Left lung (tissue), 10 donors: ENCODE results near the gene SH3PXD2A. TPM values are rescaled to one million over a fixed set of nuclear protein-coding genes. Genes with fewer than 3 reads are reported as not detected.

Experiments used
- ATAC-seq: fragments of 200-7000 bp; cut with Tn5 transposase; one replicate; pipeline ENCODE4 v1.9.1; 2020; ENCODE audit warnings: moderate library complexity
- DNase-seq, 4 donors: peaks; one replicate each; pipeline ENCODE4 v3.0.0-alpha.2; 2013 to 2020
- H3K27ac ChIP-seq, 2 donors: fragments of 200-600 bp; sonication (generic) in 1 of 2; one replicate each; pipeline versions ENCODE4 v1.5.0 to v1.8.0; 2020 to 2021
- H3K27me3 ChIP-seq, 2 donors: fragments of 200-600 bp; sonication (generic) in 1 of 2; one replicate each; pipeline versions ENCODE4 v1.5.0 to v1.8.0; 2020 to 2021
- H3K36me3 ChIP-seq, 2 donors: fragments of 200-600 bp; sonication (generic) in 1 of 2; one replicate each; pipeline versions ENCODE4 v1.5.0 to v1.8.0; 2020 to 2021
- H3K4me1 ChIP-seq, 2 donors: fragments of 200-600 bp; one replicate each; pipeline ENCODE4 v1.8.0; 2021
- H3K4me3 ChIP-seq, 2 donors: fragments of 200-600 bp; sonication (generic) in 1 of 2; one replicate each; pipeline versions ENCODE4 v1.5.0 to v1.8.0; 2020 to 2021; ENCODE audit warnings: mild to moderate bottlenecking in 1 of 2
- H3K9me3 ChIP-seq, 2 donors: fragments of 200-600 bp; sonication (generic) in 1 of 2; one replicate each; pipeline versions ENCODE4 v1.5.0 to v1.8.0; 2020 to 2021
- CTCF ChIP-seq, 2 donors: fragments of 200-600 bp; sonication (generic) in 1 of 2; IDR thresholded peaks; one replicate each; pipeline versions ENCODE4 v1.5.0 to v1.8.0; 2021; ENCODE audit warnings: antibody characterized with exemption in 2 of 2
- intact Hi-C, 2 donors: fragments of 100-400 bp; cut with DNase I; formaldehyde crosslinking; loops; one replicate each; pipeline versions ENCODE4 v1.11.2 to v1.14.2; 2022
- polyA plus RNA-seq, 6 donors: library from polyadenylated mRNA; unstranded; fragments of 120-200 nt; gene quantifications; one replicate each; pipeline ENCODE4 v1.2.1, GENCODE V29; 2013; ENCODE audit not compliant: insufficient read length in 6 of 6
- total RNA-seq, 2 donors: library from RNA; stranded (reverse); fragmentation: NEBNext Ultra II Directional; extraction: Animal tissue kit (Norgen Biotek cat#: 25700); gene quantifications; one replicate each; pipeline ENCODE4 v1.2.1, GENCODE V29; 2021
- donor health status: DM: no; HTN: yes; CAD: no.
- donor health status: DM: no; HTN: no; CAD: no.

The SH3PXD2A gene
- total and polyA plus RNA-seq, 8 donors: 44.8 to 117 (median 91.7) TPM

- peak in 1 of 4 donors; percentile 46 for DNase-seq
- peak; percentile 21 for ATAC-seq
- Histone ChIP-seq H3K9me3 (no peaks in the 10 kb centered on the region), H3K4me1 (peaks cover 6 to 20% of the 10 kb centered on the region in 2 donors), H3K27me3 (no peaks in the 10 kb centered on the region), H3K4me3 (no peak overlapping the region), H3K27ac (no peak overlapping the region), H3K36me3 (no peaks in the 10 kb centered on the region)
- TF ChIP-seq CTCF (IDR thresholded peaks at IDR 0.05): no peak
- intact Hi-C loops: no loop called here
Measured at GRCh38 chr10:103789161-103789560, 66.2 kb downstream of the SH3PXD2A start.

DNA sequence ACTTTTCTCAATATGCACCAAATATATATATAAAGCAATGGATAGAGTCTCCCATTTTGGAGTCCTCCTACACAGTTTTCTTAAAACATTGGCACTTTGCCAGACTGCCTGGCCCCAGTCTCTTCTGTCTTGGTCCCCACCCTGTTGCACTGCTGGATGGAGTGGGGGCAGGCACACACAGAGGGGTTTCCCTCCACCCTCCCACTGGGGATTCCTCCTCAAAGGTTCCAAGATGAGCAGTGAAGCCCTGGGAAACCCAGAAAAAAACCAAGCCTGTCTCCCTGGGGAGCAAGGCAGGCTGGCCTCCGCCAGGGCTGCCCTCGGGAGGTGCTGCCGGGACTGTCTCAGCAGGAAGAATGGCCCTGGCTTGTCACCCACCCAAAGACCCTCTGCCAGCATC, 68.0 kb downstream of the SH3PXD2A start:
- DNase-seq: peak in 1 of 4 donors; percentile 28
- Histone ChIP-seq H3K36me3 (no peaks in the 10 kb centered on the region), H3K27ac (no peak overlapping the region), H3K9me3 (no peaks in the 10 kb centered on the region), H3K27me3 (no peaks in the 10 kb centered on the region), H3K4me3 (no peak overlapping the region), H3K4me1 (peaks cover 6 to 22% of the 10 kb centered on the region in 2 donors)
- no peak for TF ChIP-seq CTCF (IDR thresholded peaks at IDR 0.05)
- ATAC-seq: no peak
- intact Hi-C loops: no loop called here

DNA sequence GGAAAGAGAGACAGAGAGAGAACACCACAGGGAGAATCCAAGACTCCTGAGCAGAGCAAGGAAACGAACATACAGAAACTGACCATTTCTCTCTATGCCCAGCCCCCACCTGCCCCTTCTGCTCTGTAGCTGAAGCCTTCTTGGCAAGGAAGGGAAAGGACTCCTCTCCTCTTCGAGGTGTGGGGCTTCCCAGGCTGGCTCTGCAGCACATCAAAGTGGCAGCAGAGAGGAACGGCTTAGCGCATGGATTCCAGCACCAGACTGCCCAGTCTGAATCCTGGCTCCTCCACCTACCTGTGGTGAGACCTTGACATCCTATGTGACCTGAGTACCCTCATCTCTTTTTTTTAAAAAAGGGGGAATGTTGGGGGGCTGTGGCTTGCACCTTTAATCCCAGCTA, 69.4 kb downstream of the SH3PXD2A start:
- TF ChIP-seq CTCF (IDR thresholded peaks at IDR 0.05): no peak

GRCh38 chr10:103784723-103785418, 70.5 kb downstream of the SH3PXD2A start:
- intact Hi-C loops: no loop called here
- Histone ChIP-seq H3K9me3 (no peaks in the 10 kb centered on the region), H3K27ac (no peak overlapping the region), H3K36me3 (no peaks in the 10 kb centered on the region), H3K4me1 (peaks cover 10 to 19% of the 10 kb centered on the region in 2 donors), H3K4me3 (no peak overlapping the region), H3K27me3 (no peaks in the 10 kb centered on the region)
- peak in 2 of 4 donors; percentile 67 to 82 for DNase-seq
- ATAC-seq: peak; percentile 72
- no peak for TF ChIP-seq CTCF (IDR thresholded peaks at IDR 0.05)

More for the DNA sequence above, 69.4 kb downstream of the SH3PXD2A start:
- H3K36me3 ChIP-seq: no peaks in the 10 kb centered on the region
- H3K4me1 ChIP-seq: peaks cover 6 to 22% of the 10 kb centered on the region in 2 donors
- peak in 1 of 4 donors; percentile 12 for DNase-seq
- H3K4me3 ChIP-seq: no peak overlapping the region
- no peak overlapping the region for H3K27ac ChIP-seq
- H3K27me3 ChIP-seq: no peaks in the 10 kb centered on the region
- no peaks in the 10 kb centered on the region for H3K9me3 ChIP-seq
- intact Hi-C loops: no loop called here
- ATAC-seq: no peak

DNA sequence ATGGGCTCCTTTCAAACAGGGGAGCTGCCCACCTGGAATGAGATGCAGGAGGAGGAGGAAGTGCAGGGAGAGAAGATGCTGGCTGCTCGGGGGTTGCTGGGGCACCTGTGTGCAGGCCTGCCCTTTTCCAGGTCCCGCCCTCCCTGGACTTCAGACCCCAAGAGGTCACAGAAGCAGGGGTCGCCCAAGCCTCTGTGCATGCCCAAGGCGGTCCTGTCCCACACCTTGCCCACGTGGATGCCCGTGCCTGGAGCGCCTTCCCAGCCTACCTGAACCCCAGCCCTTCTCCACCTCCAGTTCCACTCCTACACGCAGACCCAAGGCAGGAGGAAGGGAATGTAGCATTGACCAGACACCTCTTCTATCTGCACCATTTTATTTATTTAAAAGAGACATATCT, 71.3 kb downstream of the SH3PXD2A start:
- ATAC-seq (no peak), DNase-seq (no peak)
- intact Hi-C loops: no loop called here
- Histone ChIP-seq H3K9me3 (no peaks in the 10 kb centered on the region), H3K27ac (no peak overlapping the region), H3K4me1 (peaks cover 10 to 17% of the 10 kb centered on the region in 2 donors), H3K36me3 (no peaks in the 10 kb centered on the region), H3K27me3 (no peaks in the 10 kb centered on the region), H3K4me3 (no peak overlapping the region)
- TF ChIP-seq CTCF (IDR thresholded peaks at IDR 0.05): no peak
